NCI-H146 treated with DMSO at 0.1 percent for 48 hours (cell line): Measurements from ENCODE around the gene GPRIN1.

Experiments used
- DNase-seq: peaks from one replicate; lab custom pipeline; 2025; ENCODE audit not compliant: unreplicated experiment; lab: John Stamatoyannopoulos, UW

GPRIN1 gene

DNA sequence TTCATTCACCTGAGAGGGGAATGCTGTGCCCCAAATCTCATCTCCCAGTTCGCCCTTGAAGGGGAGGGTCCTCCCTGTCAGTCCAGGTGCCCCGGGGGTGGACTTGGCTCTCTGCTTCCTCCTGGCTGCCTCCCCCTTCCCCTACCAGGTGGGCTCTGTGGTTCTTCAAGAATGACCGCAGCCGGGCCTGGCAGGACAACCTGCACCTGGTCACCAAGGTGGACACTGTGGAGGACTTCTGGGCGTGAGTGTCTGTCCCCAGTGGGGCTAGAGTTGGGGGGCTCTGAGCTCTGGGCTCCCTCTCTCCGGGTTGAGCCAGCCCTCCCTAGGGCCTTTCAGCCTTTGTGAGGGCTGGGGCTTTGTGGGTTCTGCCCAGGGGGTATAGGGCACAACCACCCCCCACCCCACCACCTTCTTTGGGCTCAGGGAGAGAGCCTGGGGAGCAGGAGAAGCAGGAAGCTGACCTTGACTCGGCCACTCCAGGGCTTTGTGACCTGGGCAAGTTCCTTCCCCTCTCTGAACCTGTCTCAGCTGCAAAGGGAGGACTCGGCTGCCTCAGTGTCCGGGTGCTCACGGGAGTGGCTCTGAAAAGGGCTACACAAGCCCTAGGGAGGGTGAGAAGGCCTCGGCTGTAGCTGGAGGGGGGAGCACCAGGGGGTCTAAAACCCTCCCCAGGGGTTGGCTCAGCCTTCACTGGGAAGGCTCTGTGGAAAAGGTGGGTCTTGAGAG lies 33.7 kb upstream of the GPRIN1 start:
- no peak for DNase-seq

DNA sequence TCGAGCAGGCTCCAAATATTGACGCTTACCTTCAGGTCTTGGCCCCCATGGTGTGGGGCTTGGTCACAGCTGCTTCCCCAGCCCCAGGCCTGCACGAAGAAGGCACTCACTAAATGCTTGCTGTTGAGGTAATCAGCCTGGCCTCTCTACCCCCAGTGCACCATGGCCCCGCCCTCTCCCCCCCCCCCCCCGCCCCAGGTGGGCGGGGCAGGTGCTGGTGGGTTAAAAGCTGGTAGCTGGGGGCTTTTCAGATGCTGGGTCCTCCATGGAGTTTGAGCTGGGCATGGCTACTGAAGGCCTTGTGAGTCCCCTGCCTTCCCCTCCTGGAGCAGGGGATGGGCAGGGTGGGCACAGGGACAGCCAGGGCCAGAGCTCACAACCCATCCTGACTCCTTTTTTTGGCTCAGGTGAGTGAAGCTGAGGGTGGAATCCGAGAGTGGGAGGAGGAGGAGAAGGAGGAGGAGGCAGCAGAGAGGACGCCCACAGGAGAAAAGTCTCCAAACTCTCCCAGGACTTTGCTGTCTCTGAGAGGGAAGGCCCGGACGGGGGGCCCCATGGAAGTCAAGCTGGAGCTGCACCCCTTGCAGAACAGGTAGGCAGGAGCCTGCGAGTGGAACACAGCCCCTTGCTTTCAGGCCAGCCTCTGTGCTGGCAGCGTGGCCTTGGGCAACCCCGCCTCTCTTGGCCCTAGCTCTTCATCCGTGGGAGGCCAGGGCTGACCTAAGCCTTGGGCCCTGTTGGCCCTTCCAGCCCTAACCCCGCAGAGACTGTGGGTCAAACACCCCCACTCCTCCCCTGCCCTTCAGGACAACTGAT lies 32.9 kb upstream of the GPRIN1 start:
- no peak for DNase-seq

DNA sequence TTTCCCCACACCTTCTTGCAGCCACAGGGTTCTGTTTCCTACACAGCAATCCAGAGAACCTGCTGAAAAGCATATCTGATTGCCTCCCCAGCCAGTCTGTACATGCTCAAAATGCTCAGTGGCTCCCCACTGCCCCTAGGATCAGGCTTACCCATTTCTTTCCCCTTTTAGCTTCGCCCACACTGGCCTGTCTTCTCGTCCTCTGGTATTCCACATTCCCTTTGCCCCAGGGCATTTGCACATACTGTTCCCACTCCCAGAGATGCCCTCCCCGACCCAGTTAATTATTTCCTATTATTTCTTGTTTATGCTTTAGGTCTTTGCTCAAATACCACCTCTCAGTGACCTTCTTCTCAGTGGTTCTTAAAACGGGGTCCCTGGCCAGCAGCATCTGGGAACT lies 30.7 kb upstream of the GPRIN1 start:
- no peak for DNase-seq

DNA sequence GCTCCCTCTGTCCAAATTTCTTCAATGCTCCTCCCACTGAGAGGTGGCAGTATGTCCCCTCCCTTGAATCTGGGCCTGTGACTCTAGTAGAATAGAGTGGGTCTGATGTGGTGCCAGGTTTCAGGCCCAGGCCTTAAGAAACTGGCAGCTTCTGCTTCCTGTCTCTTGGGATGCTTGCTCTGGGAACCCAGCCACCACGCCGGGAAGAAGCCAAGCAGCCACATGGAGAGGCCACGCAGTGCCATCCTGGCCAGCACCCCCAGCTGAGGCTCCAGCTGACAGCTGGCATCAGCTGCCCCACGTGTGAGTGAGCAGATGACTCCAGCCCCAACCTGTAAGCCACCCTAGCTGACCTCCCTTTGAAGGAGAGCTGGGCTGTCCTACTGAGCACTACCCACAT lies 30.0 kb upstream of the GPRIN1 start:
- no peak for DNase-seq

DNA sequence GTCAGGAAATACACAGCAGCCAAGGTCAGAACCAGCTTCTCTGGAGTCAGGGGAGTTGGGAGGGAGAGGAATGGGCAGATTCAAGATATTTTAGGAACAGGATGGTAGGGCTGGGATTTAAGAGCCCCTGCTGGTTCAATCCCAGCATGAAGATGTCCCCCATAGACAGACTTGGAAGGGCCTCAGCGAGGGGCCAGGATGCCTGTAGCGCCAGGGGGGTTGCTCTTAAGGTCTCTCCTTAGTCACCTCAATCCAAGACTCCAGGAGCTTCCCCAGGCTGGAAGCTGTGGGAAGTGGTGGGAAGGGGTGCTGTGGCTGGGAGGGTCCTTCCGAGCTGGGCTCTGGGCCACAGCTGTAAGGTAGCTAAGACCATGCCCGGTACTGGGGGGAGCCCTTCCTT lies 29.3 kb upstream of the GPRIN1 start:
- DNase-seq, result no peak

DNA sequence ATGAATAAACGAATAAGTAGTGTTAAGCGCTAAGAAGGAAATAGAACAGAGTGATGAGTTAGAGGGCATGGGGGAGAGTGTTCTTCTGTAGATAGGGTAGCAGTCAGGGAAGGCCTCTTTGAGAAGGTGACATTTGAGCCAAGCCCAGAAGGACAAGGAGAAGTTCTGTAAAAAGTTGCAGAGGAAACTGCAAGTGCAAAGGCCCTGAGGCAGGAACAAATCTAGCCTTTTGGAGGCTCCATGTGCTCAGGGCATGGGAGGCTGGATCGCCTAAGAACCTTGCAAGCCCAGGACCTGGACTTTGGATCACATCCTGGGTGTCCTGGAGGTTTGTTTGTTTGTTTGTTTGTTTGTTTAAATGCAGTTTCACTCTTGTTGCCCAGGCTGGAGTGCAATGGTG lies 28.5 kb upstream of the GPRIN1 start:
- DNase-seq, result no peak

DNA sequence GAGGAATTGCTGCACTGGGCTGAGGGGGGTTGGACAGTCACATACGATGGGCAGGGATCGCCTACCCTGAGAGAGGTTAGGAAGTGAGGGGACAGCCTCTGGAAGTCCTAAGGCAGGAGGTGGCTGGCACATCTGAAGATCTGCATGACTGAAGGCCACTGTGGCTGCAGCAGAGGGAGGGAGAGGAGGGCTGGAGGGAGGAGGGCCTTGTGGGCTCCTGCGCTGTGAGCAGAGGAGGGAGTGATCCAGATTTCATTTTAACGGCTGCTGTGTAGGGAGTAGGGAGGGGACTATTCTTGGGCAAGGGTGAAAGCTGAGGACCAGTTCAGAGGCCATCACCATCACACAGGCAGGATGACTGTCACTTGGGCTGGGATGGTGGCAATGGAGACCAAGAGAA lies 27.6 kb upstream of the GPRIN1 start:
- DNase-seq, result no peak

DNA sequence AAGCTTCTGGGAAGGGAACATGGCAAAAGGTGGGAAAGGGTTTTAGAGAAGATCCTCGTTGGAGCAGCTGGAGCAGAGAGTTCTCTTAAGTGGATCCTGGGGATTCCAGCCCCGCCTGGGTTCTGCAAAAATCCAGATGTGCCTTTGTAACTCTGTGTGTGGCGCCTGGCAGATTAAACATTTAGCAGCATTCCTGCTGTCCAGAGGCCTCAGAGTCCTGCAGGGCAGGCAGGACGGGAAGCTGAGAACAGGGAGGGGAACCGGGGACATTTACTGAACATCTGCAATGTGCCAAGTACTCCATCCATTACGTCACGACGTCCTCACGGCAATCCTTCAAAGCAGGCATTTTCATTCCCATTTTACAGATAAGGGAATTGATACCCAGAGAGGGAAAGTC lies 26.5 kb upstream of the GPRIN1 start:
- no peak for DNase-seq

DNA sequence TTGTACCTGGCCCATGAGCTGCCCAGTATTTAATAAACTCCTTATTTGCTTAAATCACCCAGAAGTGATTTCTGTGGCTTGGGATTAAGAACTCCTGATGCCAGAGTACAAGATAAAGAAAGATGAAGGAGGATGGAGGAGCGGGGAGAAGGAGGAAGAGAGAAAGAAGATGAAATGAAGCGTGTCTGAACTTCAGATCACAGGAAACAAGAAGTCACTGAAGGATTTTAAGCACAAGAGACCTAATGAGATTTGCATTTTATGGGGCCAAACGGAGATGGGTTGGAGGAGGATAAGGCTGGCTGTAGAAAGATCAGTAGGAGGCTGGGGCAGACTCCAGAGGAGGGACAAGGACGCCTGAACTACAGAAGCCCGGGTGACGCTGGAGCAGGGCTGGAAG lies 23.6 kb upstream of the GPRIN1 start:
- DNase-seq, result no peak

DNA sequence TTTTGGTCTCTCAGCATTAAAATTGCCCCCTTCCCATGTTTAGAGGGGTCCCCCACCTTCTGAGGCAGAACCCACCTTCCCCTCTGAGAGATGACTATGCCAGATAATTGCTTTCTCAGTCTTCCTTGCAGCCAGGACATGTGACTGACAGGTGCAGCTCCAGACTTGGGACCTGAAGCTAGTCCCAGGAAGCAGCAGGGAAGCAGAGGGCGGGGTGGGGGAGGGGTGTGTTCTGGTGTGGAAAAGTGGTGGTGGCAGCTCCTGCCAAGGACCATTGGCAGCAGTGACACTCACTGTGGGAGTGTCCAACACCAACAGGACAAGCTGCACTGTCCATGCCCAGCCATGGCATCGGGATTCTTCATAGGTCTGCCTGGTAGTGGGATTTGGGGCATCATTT lies 22.8 kb upstream of the GPRIN1 start:
- no peak for DNase-seq

DNA sequence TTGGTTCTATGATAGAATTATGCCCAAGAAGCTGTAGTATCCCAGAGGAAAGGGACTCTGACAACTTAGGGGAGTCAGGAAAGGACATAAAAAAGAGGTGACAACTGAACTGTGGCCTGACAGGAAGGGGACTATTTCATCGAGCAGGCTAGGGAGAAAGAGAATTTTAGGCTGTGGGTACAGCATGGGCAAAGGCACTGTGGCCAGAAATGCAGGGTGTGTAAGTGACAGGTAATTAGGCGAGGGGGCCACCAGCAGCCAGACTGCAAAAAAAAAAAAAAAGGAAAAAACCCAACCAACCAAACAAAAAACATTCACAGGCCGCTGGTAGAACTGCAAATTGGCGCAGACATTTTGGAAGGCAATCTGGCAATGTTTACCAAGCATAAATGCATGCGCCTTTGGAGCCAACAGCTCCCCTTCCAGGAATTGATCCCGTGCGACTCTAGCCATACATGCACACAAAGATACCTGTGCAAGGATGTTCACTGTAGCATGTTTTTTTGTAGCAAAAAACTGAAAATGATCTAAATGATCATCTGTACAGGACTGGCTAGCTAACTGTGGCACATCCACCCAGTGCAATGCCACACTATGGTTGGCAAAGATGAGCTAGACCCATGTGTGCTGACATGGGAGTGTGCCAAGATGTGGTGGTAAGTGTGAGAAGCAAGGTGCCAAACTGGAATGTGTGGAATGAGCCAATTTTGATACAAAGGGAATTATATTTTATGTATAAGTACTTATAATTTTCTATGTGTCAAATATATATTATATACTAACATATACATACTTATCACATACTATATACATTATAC lies 21.6 kb upstream of the GPRIN1 start:
- DNase-seq, result no peak

DNA sequence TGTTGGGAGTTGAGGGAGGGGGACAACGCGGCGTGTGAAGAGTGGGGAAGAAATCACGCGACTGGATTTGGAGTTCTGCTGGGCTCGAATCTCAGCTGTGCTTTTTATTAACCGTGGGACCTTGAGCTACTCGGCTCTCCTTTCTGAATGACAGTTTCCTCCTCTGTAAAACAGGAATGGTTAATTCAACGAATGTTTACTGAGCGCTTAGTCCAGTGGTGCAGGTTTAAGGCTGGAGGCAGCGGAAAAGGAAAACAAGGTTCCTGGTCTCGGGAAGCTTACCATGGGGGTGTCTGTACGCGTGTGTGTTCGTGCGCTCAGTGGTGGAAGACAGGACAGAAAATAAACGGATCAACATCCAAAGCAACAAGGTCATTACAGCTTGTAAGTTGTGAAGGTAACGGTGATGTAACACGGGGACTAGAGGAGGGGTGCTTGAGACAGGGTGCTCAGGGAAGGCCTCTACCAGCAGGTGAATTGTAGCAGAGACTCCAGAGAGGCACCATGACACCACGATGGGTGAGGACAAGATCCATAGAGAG lies 20.8 kb upstream of the GPRIN1 start:
- no peak for DNase-seq

DNA sequence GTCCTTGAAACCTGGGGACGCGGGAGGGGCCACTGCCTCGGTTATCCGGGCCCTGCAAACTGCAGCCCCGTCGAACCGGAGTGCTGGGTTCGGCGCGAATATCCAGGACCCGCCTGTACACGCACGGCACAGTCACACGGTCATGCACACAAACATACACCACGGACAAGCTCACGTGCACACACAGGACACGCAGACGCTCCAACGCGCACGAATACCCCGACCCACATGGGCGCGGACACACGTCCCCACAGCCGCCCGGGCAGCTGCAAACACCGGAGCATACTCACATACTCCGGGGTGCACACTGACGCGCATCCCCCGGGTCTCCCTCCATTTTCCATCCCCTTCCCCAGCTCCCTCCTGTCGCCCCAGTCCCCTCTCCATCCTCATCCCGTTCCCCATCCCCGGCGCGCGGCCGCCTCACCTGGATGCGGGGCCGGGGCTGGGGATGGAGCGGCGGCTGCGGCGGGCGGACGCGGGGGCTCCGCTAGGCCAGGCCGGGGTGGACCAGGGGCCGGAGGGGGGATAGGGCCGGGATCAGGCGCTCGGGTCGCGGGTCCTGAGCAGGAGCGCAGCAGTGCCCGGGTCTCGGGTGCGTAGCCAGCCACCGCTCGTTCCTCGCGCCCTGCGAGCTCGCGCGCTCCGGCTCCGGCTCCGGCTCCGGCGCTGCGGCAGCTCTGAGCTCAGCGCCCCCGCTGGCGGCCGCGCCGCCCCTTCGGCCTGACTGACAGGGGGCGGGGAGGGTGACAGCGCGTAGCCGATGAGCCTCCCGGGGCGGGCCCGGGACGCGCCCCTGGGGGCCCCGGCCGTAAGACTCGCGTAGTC lies 20.1 kb upstream of the GPRIN1 start, which contains the start of the genes EIF4E1B and SNCB:
Gene EIF4E1B, plus strand, starts transcription at position 823 of the 828 bp plus-strand sequence. CDS start 12,113 bp downstream, outside the sequence.
Gene SNCB, minus strand, starts transcription at position 682 of the 828 bp plus-strand sequence. CDS start 880 bp downstream, outside the sequence.
- peak; percentile 28 for DNase-seq

DNA sequence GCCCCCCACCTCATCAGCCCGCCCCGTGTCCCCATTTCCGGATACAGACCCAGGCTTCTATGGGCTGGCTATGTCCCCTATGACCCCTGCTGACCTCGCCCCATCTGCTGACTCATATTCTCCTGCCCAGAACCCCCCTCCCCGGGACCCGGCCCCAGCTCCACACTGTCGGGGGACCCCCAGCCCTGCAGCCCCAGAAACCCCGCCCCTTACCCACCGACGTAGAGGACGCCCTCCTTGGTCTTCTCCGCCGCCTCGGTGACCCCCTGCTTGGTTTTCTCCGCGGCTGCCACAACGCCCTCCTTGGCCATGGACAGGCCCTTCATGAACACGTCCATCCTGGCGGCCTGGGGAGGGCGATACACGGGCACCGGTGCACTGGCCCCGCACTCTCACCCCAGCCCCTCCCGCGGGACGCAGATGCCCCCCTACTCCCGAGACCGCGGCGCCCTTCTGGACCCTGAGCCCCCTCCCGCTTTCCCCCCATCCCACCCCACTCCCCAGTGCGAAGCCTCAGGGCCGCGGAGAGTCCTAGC lies 19.4 kb upstream of the GPRIN1 start:
- no peak for DNase-seq

DNA sequence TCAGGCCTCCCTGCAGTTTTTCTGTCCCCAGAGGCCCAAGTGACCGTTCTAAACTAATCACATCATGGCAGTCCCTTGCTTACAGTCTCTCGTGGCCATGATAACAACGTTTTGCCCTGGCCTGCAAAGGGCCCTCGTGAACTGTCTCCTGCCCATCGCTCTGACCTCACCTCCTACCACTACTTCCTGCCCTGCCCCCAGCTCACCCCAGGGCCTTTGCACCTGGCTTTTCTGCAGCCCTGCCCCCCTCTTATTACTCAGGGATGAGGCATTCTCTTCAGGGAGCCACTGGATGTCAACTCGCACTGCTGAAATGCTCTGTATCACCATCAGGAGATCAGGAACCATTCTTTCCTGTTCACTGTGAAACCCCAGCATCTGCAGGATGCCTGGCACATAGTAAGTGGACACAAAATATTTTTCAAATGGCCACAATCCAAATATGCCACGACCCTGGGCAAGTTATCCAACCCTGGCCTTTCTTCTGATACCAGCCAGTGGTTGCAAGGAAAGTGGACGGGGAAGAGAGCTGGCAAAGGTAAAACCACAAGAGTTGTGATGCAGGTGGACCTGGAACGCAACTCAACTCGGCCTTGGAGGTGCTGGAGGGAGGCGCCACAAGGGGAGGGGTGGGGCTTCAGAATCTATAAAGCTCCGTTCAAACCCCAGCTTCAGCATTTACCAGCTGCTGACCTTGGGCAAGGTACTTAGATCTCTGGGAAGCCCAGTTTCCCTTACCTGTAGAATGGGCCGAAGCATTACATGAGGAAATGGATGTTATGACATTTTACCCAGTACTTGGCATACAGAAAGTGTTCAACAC lies 18.7 kb upstream of the GPRIN1 start:
- no peak for DNase-seq

DNA sequence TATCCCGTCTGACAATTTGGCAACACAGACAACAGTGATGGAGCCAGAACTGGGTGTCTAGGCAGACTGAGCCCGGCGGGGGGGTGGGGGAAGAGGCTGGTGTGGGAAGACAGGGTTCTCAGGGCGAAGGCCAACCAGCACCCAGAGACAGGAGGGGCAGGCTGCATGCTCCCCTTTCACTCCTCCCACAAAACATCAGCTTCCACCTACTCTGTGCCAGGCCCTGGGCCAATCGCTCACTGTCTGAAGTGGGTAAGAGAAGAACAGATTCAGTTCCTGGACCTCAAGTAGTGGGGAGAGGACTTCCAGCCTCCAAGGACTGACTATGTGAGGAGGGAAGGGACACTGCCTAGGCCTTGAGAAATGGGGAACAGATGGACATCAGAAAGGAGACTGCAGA lies 17.6 kb upstream of the GPRIN1 start:
- no peak for DNase-seq

DNA sequence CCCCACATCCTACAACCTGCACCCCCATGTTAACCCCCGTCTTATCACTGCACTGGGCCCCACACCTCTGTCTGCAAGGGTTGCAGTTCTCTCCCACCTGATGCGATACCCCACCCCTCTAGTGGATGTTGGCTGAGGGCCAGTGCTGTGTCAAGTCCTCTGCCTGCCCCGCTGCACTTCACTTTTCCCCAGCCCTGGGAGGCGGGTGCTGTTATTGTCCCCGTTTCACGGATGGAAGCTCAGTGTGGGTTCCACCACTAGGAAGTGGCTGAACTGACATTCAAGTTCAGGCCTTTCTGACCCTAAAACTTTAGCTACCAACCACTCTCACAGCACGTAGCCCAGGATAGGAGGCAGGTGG lies 16.9 kb upstream of the GPRIN1 start:
- DNase-seq, result no peak

DNA sequence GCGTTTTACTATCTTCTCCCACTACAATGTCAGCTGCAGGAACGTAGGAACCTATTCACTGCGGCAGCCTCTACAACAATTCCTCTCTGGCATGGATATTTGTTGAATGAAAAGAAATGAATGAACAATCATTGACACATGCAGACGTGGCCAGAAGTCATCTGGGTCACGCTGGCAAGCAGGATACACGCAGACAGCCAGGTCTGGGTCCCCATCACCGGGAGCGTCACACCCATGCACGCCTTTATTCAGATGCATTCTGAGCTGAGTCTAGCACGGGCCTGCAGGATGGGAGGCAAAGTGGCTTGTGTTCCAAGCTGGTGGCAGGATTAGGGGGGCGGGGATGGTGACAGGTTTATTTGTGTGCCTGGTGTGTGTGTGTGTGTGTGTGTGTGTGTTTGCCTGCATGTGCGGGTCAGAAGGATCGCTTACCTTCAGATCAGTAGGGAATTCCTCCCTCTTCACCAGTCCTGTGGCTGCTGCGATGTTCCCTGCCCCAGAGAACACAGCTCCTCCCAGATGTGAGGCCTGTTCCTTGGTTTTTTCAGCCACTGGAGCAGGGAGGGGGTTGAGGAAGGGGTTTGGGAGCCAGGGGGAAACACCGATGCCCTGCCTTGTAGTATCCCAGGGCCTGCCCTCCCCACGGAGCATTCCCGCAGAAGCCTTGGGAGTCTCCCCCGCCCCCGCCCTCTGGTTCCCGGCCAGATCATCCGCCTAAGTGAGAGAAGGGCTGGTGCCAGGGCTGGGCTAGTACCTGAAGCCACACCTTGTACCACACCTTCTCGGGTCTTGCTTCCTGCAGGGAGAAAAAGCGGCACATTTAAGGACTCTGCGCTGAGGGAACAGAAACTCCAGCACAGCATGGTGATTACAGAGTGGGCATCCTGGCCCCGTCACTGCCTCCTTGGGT lies 16.3 kb upstream of the GPRIN1 start:
- DNase-seq, result no peak
